ENCODE measurements around the gene BMPR1A.
"Not testable (repeated sequence)": the region's sequence is repeated elsewhere in the genome, so short reads cannot be mapped to it uniquely, and the experiment has no call there.

Gene BMPR1A

GRCh38 chr10:86729677-86730076 is 26.7 kb upstream of the BMPR1A start:
- DNase-seq (ENCODE audit: low spot score) (no peak), FAIRE-seq (no peak)

- FAIRE-seq (no peak), DNase-seq (ENCODE audit: low spot score) (no peak)
Observed at GRCh38 chr10:86730227-86730626, 26.2 kb upstream of the BMPR1A start.

- no peak for DNase-seq (ENCODE audit: low spot score)
- FAIRE-seq, result no peak
Observed at GRCh38 chr10:86732771-86733170, 23.6 kb upstream of the BMPR1A start.

- DNase-seq (ENCODE audit: low spot score), result no peak
- FAIRE-seq, result no peak
Observed at GRCh38 chr10:86733260-86733671, 23.2 kb upstream of the BMPR1A start.

- DNase-seq (ENCODE audit: low spot score) (no peak), FAIRE-seq (no peak)
Observed at GRCh38 chr10:86734207-86734988, 22.0 kb upstream of the BMPR1A start.

- DNase-seq (ENCODE audit: low spot score); FAIRE-seq: not testable (repeated sequence)
Observed at GRCh38 chr10:86735278-86735677, 21.1 kb upstream of the BMPR1A start.

- no peak for FAIRE-seq
Observed at GRCh38 chr10:86742230-86742629, 14.2 kb upstream of the BMPR1A start.

GRCh38 chr10:86744067-86744725 is 12.2 kb upstream of the BMPR1A start:
- FAIRE-seq, result no peak

More at GRCh38 chr10:86742230-86742629, 14.2 kb upstream of the BMPR1A start:
- no peak for DNase-seq (ENCODE audit: low spot score)

GRCh38 chr10:86747796-86748581 is 8.4 kb upstream of the BMPR1A start:
- no peak for FAIRE-seq
- DNase-seq (ENCODE audit: low spot score), result no peak

More at GRCh38 chr10:86744067-86744725, 12.2 kb upstream of the BMPR1A start:
- DNase-seq (ENCODE audit: low spot score), result no peak

- DNase-seq (ENCODE audit: low spot score), result no peak
- no peak for FAIRE-seq
Observed at GRCh38 chr10:86749854-86750253, 6.6 kb upstream of the BMPR1A start.

GRCh38 chr10:86751477-86751876 is 4.9 kb upstream of the BMPR1A start:
- DNase-seq (ENCODE audit: low spot score) (no peak), FAIRE-seq (peak; percentile 35)

- no peak for FAIRE-seq
- no peak for DNase-seq (ENCODE audit: low spot score)
Observed at GRCh38 chr10:86752311-86752710, 4.1 kb upstream of the BMPR1A start.

- no peak for DNase-seq (ENCODE audit: low spot score)
- no peak for FAIRE-seq
Observed at GRCh38 chr10:86753051-86753450, 3.4 kb upstream of the BMPR1A start.

GRCh38 chr10:86753638-86754434 is 2.6 kb upstream of the BMPR1A start:
- no peak for DNase-seq (ENCODE audit: low spot score)
- FAIRE-seq, result no peak

- no peak for DNase-seq (ENCODE audit: low spot score)
- FAIRE-seq, result no peak
Observed at GRCh38 chr10:86755454-86755739, 1.0 kb upstream of the BMPR1A start.

- no peak for FAIRE-seq
Observed at GRCh38 chr10:86755740-86756510, 494 bp upstream of the BMPR1A start.

GRCh38 chr10:86757113-86757972 is 924 bp downstream of the BMPR1A start:
- FAIRE-seq, result no peak
- peak; percentile 18 for DNase-seq (ENCODE audit: low spot score)

More at GRCh38 chr10:86755740-86756510, 494 bp upstream of the BMPR1A start:
- peak; percentile 94 for DNase-seq (ENCODE audit: low spot score)

- FAIRE-seq (no peak), DNase-seq (ENCODE audit: low spot score) (no peak)
Observed at GRCh38 chr10:86758189-86759072, 2.0 kb downstream of the BMPR1A start.
